ENCODE results near the gene ZBTB22.
"Not testable (repeated sequence)": the region's sequence is repeated elsewhere in the genome, so short reads cannot be mapped to it uniquely, and the experiment has no call there.

ZBTB22 gene

DNA sequence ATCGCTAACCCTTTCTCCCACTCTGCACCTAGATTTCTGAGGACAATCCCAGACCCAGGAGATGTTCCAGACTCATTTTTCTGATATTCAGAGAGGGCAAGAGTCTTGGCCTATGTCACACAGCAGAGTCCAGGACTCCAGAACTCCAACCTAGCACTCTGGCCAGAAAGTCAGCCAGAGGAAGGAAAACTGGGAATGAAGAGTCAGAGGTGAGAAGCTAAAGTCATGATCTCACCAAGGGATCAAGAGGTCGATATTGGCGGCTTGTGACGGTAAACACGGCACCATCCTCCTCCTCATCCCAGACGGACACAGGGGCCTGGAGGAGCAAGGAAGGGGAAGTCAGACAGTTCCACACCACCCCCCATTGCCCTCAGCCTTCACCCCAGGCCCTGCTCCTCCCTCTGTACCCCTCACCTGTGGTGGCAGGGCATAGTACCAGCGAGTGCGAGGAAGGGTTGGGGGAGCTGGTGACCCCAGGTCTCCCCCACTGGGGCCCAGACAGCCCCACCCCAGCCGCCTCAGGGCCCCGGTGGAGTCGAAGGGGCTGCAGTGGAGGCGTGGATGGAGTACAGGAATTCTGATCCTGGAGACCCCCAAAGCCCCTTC is 20.6 kb downstream of the ZBTB22 start:
- DNase-seq (ENCODE audit: insufficient read length) (no peak), FAIRE-seq (no peak)
- TF ChIP-seq POLR2A (IDR thresholded peaks at IDR 0.05; ENCODE audit: low read depth, low read length) (no peak), POLR2AphosphoS5 (IDR thresholded peaks at IDR 0.05; ENCODE audit: low read depth, low read length) (no peak)

DNA sequence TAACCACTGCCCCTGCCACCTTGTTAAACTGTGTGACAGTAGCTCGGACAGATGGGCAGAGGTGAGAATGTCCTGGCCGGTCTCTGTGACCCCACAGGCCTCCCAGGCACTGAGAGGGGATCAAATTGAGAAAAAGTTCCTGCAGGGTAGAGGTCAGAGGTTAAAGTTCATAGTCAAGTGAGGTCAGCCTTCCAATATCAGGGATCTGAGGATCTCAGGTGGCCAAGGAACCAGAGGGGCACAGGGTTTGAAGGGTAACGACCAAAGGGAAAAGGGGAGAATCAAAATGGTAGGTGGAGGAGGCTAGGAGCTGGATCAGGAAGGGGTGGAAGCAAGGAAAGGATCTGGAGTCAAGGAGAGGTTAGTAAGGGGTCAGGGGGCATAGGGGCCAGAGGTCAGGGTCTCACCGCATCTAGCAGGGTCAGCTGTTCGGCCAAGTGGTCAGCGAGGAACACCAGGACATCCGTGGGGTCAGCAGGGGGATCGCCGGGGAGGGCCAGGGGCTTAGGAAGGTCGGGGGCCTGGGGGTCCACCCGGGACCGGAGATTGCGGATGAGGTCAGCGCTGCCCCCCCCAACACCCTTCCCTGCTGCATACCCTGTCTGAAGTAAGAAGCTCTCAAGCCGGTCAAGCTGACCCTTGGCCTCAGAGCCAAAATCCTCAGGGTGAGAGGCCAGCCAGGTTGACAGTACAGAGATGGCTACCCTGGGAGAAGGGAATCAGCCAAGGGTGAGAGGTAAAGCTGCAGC is 21.7 kb downstream of the ZBTB22 start:
- no peak for DNase-seq (ENCODE audit: insufficient read length)
- TF ChIP-seq TAF1 (IDR thresholded peaks at IDR 0.05; ENCODE audit: borderline replicate concordance, low read depth, low read length) (no peak), POLR2AphosphoS5 (IDR thresholded peaks at IDR 0.05; ENCODE audit: low read depth, low read length) (no peak), POLR2A (IDR thresholded peaks at IDR 0.05; ENCODE audit: low read depth, low read length) (no peak)
- FAIRE-seq = no peak

DNA sequence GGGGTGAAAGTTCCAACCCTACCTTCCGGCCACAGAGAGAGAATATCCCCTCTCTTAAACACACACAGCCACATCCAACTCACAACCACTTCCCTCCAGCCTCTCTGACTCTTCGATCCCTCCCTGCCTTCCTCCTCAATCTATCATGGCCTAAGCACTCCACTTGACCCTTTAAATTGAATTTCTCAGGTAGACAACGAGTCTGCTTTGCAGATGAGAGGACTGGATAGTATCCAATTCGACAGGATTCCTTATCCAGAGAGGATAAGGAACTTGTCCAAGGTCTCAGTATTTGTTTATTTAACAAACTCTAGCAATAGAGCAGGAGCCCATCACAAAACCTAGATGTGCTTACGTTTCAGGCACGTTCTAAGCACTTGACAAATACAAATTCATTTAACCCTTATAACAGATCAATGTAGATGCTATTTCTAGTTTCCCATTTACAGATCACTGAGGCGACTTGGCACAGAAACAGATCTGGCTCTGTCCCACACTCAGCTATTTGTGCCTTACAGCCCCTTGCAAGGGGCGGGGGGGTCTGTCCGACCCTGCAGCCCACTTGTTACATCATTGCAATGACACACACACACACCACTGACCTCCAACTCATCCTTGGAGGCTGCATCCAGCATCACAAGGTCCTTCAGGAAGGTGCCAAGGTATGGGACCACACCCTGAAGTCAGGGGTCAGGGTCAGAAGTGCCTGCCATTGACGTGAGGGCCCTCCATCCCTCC is 23.3 kb downstream of the ZBTB22 start:
- no peak for FAIRE-seq
- no peak for TF ChIP-seq POLR2A (IDR thresholded peaks at IDR 0.05; ENCODE audit: low read depth, low read length)
- TF ChIP-seq POLR2AphosphoS5 (IDR thresholded peaks at IDR 0.05; ENCODE audit: low read depth, low read length) = no peak
- TF ChIP-seq TAF1 (IDR thresholded peaks at IDR 0.05; ENCODE audit: borderline replicate concordance, low read depth, low read length) = no peak
- DNase-seq (ENCODE audit: insufficient read length) = no peak

DNA sequence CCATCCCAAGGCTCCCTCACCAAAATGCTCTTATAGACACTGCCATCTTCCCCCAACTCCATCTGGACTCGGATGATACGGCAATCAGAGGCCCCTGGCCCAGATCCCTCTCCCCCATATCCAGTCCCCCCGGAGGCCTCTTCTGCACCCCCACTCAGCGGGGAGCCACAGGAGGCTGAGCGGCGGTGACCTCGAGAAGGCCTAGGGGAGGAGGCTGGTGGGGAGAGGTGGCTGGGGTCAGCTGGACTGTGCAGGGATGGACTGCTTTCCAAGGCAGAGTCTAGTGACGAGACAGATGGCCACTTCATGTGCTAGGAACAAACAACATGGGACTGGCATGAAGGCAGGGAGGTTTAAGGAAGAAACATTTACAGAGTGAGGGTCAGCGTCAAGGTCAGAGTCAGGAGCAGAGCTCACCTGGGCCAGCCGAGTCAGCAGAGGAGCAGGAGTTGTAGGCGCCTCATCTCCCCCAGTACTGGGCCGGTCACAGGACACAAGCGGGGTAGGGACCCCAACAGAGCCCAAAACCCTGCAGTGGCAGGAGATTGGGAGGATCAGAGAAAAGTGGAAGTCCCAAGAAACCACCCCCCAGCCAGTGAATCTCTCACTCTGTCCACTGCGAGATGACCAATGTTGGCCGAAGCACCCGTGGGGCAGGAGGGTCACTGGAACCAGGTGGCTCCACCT is 24.4 kb downstream of the ZBTB22 start:
- TF ChIP-seq POLR2A (IDR thresholded peaks at IDR 0.05; ENCODE audit: low read depth, low read length) (no peak), POLR2AphosphoS5 (IDR thresholded peaks at IDR 0.05; ENCODE audit: low read depth, low read length) (no peak), TAF1 (IDR thresholded peaks at IDR 0.05; ENCODE audit: borderline replicate concordance, low read depth, low read length) (no peak)
- no peak for FAIRE-seq
- DNase-seq (ENCODE audit: insufficient read length) = no peak

DNA sequence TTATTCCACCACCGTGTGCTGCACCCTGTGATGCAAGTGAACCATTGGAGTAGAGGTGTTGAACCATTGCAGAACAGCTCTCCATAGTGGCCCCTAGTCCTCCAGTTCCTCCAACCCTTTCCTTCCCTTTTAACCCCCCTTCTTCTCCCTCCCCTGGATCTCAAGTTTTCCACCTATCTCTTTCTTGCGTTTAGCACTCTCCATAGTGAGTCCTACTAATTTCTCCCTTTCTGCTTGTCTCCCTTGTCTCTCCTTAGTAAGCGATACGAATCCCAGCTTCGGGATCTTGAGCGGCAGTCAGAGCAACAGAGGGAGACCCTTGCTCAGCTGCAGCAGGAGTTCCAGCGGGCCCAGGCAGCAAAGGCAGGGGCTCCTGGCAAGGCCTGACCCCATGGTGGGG is 27.1 kb downstream of the ZBTB22 start:
- DNase-seq (ENCODE audit: insufficient read length) (no peak), FAIRE-seq (no peak)
- no peak for TF ChIP-seq TAF1 (IDR thresholded peaks at IDR 0.05; ENCODE audit: borderline replicate concordance, low read depth, low read length)
- no peak for TF ChIP-seq POLR2A (IDR thresholded peaks at IDR 0.05; ENCODE audit: low read depth, low read length)
- no peak for TF ChIP-seq POLR2AphosphoS5 (IDR thresholded peaks at IDR 0.05; ENCODE audit: low read depth, low read length)

DNA sequence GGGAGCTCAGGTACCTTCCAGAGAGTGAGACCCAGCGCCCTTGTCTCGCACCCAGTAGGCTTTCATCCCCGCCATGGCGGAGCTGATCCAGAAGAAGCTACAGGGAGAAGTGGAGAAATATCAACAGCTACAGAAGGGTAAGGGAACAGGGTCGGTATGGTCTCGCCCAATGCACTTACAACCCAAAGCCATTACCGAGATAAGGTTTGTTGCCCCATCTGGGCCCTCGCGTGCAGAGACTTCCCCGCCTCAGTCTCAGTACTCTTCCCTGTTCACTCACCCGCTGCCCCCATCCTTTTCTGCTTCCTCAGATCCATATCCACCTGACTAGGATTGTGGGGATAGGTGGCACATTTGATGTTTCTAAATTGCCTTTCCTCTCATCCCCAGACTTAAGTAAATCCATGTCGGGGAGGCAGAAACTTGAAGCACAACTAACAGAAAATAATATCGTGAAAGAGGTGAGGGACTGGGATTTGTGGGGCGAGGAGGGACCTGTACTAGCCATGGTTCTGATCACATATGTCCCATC is 27.7 kb downstream of the ZBTB22 start:
- no peak; the same call in 1 of the 2 replicates for TF ChIP-seq POLR2A (IDR thresholded peaks at IDR 0.05; ENCODE audit: low read depth, low read length)
- DNase-seq (ENCODE audit: insufficient read length) (no peak), FAIRE-seq (peak; percentile 42)

DNA sequence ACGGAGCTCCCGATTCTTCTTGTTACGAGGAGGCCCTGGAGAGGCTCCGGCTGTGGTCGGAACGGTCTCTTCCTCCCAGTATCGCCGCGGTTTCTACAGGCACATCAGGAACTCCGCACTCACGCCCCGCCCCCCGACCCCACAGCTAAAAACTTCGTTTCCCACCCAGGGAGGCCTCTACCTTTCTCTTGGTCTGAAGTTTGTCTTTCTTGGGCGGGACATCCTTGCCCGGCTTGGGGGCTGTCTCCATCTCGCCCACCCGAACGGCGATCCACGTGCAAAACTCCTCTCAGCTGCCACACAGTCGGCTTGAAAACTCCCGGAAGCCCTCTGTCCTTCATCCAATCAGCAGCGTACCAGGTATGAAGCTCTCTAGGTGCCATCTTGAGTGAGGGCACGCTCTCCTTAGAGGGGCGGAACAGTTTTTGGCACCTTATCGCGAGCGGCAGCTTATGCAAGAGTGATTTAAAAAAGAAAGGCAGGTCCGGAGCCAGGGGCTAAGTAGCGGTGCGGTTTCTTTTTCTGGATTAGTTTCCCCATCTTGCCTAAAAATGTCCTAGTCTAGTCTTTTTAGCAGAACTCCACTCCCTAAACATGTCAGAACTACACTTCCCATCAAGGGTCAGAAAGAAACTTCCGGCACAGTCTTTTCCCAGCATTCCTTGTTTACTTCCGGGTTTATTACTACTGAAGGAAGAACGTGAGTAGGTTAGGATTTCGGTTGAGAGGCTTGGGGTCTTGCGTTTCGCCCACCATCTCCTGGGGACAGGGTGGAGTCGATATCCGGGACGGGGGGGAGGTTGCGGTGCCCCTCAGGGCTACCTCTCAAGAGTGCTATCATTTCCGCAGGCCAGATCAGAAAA is 28.4 kb downstream of the ZBTB22 start, which contains the start of the genes PFDN6 and WDR46:
Gene PFDN6 (plus strand): TSS at position 681 of the 863 bp plus-strand sequence. CDS start 256 bp downstream, outside the sequence.
Gene WDR46 (minus strand): TSS at position 319 of the 863 bp plus-strand sequence. CDS start 69 bp downstream, at position 250.
- DNase-seq (ENCODE audit: insufficient read length) (peak; percentile 95), FAIRE-seq (peak; percentile 92)
- TF ChIP-seq TAF1 (IDR thresholded peaks at IDR 0.05; ENCODE audit: borderline replicate concordance, low read depth, low read length) (peak; percentile 66; the same call in 1 of the 2 replicates), POLR2A (IDR thresholded peaks at IDR 0.05; ENCODE audit: low read depth, low read length) (peak; percentile 73; the same call in 1 of the 2 replicates), POLR2AphosphoS5 (IDR thresholded peaks at IDR 0.05; ENCODE audit: low read depth, low read length) (peak; percentile 71)

DNA sequence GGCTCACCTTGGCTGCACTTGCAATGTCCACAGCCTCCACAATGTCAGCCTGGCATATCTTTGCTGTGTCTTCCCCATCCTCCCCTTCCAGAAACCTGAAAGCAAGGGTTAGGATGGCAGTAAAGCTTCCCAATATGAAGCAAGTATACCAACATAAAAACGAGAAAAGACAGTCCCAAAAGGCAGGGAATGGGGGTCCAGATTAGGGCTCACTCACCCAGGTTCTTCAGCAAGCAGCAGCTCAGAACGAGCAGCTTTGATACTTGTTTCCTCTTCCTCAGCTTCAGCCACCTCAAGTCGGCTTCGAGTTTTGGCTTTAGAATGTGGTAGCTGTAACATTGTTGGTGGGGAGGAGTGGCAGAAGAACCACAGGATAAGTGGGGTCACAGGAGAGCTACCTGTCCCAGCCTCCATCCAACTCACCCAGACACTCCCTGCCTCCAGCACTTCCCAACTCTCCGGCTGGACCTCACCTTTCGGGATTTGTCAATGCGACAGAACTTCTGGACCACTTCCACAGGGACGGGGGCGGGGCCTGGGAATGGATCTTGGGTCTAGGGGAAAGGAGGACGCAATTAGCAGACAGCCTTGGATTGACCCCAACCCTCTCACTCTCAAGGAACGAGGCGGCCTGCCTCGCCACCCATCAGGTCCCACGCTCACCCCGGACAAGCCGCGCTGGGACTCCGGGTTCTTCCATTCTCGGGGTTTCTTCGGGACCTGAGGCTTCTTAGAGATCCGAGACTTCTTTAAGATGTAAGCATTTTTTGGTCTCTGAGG is 29.2 kb downstream of the ZBTB22 start:
- FAIRE-seq (no peak), DNase-seq (ENCODE audit: insufficient read length) (no peak)
- TF ChIP-seq POLR2A (IDR thresholded peaks at IDR 0.05; ENCODE audit: low read depth, low read length) = no peak
- no peak for TF ChIP-seq TAF1 (IDR thresholded peaks at IDR 0.05; ENCODE audit: borderline replicate concordance, low read depth, low read length)
- no peak for TF ChIP-seq POLR2AphosphoS5 (IDR thresholded peaks at IDR 0.05; ENCODE audit: low read depth, low read length)

DNA sequence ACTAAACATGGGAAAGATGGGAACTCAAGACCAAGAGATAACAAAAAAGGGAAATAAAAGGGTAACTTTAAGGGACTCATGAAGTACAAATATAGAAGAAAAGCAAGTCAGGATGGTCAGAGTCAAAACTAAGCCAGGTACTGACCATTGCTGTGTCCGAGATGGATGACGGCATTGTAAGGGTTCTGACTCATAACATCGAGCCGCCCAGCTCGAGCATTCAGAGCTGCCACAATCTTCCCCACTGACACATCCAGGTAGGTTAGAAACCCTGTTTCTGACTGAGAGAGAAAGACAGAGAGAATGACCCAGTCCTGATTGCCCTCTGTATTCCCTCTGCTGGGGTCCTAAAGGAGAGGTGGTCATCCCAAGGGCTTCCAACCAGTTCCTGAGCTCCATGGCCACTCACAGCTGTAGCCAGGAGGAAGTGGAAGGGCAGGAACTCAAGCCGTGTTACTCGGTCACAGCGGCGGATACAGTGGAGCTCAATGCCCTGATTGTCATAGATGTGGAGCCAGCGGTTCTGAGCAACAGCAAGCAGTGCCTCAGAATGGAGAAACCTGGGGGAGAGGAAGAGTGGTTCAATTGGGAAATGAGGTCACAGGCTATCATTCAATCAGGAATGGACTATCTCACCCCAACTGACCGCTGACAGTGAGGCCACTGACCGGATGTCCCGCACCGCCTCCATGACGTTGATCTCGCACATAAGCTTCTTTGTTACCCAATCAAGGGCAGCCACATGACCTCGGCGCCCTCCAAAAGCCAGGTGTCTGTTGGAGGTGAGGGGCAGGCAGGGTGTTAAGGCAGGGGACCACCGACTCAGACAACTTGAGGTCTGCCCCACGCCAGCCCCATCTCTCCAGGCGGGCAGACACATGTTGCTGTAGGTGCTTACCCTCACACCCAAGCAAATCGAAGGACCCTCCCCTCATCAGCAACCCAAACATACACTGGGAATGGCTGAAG is 30.3 kb downstream of the ZBTB22 start:
- no peak for FAIRE-seq
- no peak for DNase-seq (ENCODE audit: insufficient read length)
- TF ChIP-seq POLR2AphosphoS5 (IDR thresholded peaks at IDR 0.05; ENCODE audit: low read depth, low read length) = no peak
- no peak for TF ChIP-seq POLR2A (IDR thresholded peaks at IDR 0.05; ENCODE audit: low read depth, low read length)
- TF ChIP-seq TAF1 (IDR thresholded peaks at IDR 0.05; ENCODE audit: borderline replicate concordance, low read depth, low read length) = no peak

DNA sequence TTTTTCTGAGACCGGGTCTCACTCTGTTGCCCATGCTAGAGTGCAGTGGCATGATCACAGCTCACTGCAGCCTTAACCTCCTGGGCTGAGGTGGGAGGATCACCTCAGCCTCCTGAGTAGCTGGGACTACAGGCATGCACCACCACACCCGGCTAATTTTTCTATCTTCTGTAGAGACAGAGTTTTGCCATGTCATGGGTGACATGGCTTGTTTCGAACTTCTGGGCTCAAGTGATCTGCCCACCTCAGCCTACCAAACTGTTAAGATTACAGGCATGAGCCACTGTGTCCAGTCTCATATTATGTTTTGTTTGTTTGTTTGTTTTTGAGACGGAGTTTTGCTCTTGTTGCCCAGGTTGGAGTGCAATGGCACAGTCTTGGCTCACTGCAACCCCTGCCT is 32.3 kb downstream of the ZBTB22 start:
- not testable (repeated sequence) for DNase-seq (ENCODE audit: insufficient read length); FAIRE-seq

All from GM12892 (cell line).